GM18907 (cell line): ENCODE measurements around the gene CRLF2.
"Not testable (repeated sequence)": the region's sequence is repeated elsewhere in the genome, so short reads cannot be mapped to it uniquely, and the experiment has no call there.

Source experiments
- ATAC-seq: cut with Tn5 transposase; IDR thresholded peaks from one replicate; pipeline ENCODE4 v1.9.1; 2021; ENCODE audit warnings: mild to moderate bottlenecking, moderate library complexity; ENCODE audit not compliant: unreplicated experiment

The CRLF2 gene

DNA sequence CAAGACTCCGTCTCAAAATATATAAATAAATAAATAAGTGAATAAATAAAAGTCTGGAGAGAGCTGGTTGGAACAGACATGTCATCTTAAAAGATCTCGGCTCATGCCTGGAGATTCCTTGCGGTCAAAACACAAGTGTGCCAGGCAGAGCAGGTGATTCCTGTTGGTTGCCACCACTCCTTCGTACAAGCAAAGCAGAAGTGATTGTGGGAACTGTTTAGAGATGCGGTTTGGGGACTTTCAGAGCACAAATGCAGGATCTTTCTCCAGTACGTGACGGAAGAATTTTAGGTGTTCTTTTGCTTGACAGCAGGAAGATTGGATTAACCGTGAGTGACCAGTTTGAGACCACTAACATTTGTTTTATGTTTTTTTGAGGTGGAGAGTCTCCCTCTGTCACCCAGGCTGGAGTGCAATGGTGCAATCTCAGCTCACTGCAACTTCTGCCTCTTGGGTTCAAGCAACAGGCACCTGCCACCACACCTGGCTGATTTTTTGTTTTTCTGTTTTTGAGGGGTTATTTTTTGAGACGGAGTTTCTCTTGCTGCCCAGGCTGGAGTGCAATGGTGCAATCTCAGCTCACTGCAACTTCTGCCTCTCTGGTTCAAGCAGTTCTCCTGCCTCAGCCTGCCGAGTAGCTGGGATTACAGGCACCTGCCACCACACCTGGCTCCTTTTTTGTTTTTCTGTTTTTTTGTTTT lies 2.8 kb upstream of the CRLF2 start:
- no peak for ATAC-seq

DNA sequence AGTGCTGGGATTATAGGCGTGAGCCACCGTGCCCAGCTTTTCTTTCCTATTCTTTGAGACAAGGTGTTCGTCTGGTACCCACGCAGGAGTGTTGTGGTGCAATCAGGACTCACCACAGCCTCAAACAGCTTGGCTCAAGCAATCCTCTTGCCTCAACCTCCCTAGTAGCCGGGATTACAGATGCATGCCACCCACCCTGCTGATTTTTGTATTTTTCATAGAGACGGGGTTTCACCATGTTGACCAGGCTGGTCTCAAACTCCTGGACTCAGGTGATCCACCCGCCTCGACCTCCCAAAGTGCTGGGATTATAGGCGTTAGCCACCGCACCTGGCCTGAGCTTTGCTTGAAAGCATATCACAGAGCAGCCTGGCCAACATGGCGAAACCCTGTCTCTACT lies 1.5 kb upstream of the CRLF2 start:
- no peak for ATAC-seq

DNA sequence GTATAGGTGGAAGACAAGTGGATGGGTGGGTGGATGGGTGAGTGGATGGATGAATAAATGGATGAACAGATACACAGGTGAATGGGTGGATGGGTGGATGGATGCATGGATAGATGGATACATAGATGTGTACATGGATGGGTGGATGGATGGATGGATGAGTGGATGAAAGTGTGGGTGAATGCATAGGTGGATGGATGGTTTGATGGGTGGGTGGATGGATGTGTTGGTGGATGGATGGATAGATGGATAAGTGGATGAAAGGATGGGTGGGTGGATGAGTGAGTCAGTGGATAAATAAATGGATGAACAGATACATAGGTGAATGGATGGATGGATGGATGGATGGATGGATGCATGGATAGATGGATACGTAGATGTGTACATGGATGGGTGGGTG lies 1.6 kb downstream of the CRLF2 start:
- no peak for ATAC-seq

DNA sequence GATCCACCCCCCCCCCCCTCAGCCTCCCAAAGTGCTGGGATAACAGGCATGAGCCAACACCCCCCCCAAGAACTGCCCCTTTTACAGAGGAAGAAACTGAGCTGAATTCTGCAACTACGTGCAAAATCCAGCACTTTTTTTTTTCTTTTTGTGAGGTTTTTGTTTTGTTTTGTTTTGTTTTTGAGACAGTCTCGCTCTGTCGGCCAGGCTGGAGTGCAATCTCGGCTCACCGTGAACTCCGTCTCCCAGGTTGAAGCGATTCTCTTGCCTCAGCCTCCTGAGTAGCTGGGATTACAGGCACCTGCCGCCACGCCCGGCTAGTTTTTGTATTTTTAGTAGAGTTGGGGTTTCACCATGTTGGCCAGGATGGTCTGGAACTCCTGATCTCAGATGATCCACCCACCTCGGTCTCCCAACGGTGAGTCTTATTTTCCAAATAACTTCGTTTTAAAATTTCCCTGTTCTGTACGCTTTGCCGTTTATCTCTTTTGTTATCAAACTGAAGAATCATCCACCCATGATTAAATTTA lies 4.9 kb downstream of the CRLF2 start:
- no peak for ATAC-seq

DNA sequence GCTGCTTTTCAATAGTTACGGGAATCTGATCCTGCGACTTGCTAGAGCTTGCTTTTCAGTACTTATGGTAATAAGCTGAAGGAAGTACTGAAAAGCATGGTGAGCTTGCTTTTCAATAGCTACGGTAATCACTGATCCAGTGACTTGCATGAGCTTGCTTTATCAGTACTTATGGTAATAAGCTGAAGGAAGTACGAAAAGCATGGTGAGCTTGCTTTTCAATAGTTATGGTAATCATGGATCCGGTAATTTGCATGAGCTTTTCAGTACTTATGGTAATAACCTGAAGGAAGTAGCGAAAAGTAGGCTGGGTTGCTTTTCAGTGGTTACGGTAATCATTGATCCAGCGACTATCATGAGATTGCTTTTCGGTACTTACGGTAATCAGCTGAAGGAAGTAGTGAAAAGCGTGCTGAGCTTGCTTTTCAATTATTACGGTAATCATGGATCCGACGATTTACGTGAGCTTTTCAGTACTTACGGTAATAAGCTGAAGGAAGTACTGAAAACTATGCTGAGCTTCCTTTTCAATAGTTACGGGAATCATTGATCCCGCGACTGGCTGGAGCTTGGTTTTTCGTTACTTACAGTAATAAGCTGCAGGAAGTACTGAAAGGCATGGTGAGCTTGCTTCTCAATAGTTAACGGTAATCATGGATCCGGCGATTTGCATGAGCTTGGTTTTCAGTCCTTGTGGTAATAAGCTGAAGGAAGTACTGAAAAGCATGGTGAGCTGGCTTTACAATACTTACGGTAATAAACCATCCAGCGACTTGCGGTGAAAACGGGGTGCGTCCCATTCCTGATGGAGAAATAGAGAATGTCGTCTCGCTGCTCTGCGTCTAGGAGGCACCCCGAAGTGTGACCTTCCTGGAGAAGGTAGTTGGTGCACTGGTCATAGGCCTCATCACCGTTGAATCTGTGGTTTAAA lies 6.5 kb downstream of the CRLF2 start:
- ATAC-seq: no peak

DNA sequence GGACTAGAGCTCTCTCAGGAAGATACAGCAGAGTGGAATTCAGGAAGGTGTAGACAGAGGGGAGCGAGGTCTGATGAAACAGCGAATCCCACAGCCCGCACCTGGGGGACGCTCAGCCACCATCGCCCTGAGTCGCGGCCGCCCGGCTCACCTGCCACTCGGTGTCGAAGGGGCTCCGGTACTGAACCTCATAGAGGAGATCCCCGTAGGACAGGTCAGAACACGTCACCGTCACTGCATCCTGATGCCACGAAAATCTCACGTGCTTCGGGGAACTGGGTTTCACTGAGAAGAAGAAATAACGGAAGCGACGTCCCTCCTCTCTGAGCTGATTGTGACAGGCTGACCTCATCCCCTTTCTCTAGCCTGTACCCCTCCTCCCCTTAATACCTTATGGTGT lies 10.2 kb downstream of the CRLF2 start:
- ATAC-seq: no peak

DNA sequence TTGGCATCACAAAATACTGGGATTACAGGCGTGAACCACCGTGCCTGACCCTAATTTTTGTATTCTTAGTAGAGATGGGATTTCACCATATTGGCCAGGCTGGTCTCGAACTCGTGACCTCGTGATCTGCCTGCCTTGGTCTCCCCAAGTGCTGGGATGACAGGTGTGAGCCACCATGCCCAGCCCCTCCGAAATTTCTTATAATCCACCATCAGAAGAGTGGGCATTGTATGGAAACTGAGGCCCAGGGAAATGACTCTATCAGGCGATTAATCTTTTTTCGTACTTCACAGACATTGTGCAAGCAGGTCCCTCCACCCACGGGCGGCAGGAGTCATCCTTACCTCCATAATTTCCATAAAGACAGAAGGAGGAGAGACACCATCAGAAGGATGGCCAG lies 16.0 kb downstream of the CRLF2 start:
- no peak for ATAC-seq

DNA sequence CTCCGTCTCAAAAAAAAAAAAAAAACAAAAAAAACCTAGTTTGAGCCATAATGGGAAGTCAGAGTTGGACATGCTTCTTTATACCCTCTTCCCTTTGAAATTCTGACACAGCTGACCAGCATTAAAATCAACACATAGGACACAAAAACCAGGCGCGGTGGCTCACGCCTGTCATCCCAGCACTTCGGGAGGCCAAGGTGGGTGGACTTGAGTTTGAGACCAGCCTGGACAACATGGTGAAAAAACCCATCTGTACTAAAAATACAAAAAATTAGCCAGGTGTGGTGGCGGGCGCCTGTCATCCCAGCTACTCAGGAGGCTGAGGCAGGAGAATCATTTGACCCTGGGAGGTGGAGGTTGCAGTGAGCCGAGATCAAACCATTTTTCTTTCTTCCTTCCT lies 20.3 kb downstream of the CRLF2 start:
- ATAC-seq: not testable (repeated sequence)

DNA sequence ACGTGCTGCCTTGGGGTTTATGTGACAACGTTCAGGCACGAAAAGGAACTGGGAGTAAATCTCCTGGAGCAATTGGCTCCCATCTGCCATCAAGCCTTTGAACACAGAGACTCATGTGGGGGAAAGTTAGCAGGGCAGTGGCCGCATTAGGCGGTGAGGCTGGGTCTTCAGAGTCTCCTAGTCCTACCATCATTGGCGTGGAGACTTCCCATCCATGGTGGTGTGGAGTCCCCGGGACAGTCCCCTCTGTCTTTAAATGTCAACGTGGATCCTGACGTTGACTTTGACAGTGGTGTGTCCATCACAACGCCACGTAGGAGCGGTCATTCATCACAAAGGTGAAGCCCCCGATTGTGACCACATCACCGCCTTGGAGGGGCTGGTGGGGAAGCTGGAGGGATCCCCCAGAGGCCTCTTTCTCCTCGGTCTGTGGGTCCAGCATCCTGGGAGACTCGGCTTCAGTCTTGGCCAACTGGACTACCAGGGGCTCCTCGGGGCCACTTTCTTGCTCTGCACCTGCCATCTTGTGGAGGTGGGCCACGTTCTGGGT lies 21.8 kb downstream of the CRLF2 start:
- ATAC-seq: no peak

DNA sequence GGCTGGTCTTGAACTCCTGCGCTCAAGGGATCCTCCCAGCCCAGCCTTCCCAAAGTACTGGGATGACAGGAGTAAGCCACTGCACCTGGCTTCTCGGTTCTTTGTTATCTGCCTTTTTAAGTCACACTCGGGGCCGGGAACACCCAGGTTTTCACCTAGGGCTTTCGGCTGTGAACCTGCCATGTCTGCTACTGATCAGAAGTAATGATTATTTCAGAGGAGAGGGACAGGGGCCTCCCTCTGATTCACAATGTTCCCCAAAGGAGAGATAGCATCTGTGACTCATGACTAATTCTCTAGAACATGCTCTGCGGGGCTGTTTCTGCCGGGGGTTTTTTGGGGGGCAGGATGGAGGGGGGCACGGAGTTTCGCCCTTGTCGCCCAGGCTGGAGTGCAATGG lies 26.9 kb downstream of the CRLF2 start:
- ATAC-seq: no peak

DNA sequence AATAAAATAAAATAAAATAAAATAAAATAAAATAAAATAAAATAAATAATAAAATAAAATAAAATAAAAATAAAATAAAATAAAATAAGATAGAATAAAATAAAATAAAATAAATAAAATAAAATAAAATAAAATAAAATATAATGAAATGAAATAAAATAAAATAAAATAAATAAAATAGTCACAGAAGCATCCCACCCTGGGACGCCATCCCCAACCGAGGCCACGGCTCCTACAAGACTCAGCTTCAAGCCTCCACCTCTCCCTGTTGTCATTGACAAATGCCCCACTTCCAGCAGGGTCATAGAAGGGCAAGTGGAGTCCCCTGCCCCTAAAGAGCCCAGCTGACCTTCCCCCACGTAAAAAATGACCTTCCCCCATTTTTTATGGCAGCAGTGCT lies 30.2 kb downstream of the CRLF2 start:
- ATAC-seq: no peak

DNA sequence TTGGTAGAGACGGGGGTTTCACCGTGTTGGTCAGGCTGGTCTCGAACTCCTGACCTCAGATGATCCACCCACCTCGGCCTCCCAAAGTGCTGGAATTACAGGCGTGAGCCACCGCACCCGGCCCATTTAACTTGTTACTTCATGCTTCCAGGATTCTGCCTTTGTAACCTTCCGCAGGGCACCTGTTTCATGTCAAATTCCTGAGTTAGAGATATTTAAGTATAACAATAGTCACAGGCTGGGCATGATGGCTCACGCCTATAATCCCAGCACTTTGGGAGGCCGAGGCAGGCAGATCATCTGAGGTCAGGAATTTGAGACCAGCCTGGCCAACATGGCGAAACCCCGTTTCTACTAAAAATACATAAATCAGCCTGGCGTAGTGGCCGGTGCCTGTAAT lies 30.8 kb downstream of the CRLF2 start:
- not testable (repeated sequence) for ATAC-seq

DNA sequence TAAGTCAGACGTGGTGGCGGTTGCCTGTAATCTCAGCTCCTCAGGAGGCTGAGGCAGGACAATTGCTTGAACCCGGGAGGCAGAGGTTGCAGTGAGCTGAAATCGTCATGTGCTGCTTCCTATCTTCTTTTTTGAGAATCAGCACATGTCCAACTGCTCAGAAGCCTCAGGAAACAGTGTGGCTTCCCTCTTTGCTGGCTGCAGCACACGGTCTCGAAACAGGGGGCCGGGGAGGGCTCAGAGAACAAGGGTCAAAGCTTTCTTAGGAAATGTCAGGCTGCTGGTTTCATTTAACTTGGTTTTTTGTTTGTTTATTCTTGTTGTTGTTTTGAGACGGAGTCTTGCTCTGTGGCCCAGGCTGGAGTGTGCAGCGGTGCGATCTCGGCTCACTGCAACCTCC lies 31.3 kb downstream of the CRLF2 start:
- no peak for ATAC-seq

DNA sequence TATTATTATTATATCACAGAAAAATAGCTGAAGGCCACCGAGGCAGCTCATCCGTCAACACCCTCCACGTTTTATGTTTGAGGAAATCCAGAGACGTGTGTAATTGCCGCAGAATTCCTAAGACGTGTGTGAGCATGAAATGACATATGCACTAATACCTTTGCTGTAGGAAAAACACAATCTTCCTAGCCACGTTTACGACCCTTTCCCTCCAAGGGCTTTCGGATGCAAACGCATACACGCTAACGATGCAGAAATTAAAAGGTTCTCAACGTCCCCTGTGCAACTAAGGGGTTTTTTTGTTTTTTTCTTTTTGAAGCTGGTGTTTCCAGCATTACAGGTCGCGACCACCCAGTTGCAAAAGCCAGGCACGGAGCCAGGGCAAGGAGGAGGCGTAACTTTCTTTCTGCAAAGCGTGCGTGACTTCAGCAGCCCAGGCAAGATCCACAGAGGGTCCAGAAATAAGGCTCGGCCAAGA lies 33.8 kb downstream of the CRLF2 start:
- ATAC-seq: no peak

DNA sequence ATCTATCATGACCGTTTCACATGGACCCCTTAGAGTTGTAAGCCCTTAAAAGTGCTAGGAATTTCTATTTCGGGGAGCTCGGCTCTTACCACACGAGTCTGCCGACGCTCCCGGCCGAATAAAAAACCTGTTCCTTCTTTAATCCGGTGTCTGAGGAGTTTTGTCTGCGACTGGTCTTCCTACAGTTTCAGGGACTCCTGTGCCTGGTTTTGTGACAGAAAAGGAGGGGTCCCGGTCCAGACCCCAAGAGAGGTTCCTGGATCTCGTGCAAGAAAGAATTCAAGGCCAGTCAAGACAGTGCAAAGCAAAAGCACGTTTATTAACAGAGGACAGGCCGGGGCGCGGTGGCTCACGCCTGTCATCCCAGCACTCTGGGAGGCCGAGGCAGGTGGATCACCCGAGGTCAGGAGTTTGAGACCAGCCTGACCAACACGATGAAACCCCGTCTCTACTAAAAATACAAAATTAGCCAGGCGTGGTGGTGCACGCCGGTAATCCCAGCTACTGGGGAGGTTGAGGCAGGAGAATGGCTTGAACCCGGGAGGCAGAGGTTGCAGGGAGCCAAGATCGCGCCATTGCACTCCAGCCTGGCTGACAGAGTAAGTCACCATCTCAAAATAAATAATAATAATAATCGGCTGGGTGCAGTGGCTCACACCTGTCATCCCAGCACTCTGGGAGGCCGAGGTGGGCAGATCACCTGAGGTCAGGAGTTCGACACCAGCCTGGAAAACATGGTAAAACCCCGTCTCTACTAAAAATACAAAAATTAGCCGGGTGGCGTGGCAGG lies 35.7 kb downstream of the CRLF2 start:
- not testable (repeated sequence) for ATAC-seq

DNA sequence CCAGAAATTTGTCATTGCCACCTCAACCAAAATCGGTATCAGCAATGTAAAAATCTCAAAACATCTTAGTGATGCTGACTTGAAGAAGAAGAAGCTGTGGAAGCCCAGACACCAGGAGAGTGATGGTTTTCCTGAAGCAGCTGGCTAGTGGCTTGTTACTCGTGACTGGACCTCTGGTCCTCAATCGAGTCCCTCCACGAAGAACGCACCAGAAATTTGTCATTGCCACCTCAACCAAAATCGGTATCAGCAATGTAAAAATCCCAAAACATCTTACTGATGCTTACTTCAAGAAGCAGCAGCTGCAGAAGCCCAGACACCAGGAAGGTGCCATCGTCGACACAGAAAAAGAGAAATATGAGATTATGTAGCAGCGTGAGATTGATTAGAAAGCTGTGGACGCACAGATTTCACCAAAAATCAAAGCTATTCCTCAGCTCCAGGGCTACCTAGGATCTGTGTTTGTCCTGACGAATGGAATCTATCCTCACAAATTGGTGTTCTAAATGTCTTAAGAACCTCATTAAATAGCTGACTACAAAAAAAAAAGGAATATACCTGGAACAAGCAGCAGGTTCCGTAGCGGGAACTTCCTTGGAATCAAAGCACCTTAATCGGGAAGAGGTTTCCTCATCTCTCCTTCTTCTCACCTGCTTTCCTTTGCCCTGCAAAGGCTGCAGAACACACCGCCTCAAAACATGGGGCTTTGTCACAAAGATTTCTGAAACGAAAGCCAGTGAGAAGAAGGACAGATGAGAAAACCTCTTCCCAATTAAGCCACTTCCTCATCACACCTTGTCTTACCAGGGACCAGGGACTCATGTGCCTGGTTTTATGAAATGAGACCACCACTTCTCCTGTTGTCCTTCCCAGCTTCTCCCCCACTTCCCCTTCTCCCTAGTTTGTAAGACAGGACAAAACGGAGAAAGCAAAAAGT lies 37.6 kb downstream of the CRLF2 start:
- not testable (repeated sequence) for ATAC-seq

DNA sequence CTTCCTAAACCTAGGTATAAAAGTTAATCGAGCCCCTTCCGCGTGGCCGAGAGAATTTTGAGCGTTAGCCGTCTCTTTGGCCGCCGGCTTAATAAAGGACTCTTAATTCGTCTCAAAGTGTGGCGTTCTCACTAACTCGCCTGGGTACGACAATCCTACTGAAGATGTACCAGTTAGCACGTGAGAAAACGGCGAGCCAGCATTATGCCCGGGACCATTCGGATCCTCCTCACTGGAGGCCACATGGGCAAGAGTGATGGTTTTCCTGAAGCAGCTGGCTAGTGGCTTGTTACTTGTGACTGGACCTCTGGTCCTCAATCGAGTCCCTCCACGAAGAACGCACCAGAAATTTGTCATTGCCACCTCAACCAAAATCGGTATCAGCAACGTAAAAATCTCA lies 39.0 kb downstream of the CRLF2 start:
- ATAC-seq: not testable (repeated sequence)

DNA sequence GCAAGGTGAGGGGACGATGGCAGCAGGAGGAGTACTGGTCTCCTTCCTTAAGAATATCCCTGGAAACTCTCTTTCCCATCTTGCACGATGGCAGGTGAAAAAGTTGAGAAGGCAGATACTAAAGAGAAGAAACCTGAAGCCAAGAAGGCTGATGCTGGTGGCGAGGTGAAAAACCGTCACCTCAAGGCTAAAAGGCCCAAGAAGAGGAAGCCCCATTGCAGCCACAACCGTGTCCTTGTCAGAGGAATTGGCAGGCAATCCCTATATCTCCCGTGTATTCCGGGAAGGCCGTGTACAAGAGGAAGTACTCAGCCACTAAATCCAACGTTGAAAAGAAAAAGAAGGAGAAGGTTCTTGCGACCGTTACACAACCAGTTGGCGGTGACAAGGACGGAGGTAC lies 40.0 kb downstream of the CRLF2 start:
- ATAC-seq: no peak

DNA sequence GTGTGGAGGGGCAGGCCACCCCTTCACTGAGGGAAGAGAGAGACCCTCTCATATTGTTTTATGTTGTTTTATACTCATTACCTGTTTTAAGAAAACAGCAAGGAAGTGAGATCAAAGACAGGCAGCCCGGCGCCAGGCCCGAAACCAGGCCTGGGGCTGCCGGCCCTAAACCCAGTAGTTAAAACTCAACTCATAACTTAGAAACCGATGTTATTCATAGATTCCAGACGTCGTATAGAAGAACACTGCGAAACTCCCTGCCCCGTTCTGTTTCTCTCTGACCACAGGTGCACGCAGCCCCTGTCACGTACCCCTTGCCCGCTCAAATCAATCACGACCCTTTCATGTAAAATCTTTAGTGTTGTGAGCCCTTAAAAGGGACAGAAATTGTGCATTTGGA lies 40.5 kb downstream of the CRLF2 start:
- ATAC-seq: not testable (repeated sequence)

DNA sequence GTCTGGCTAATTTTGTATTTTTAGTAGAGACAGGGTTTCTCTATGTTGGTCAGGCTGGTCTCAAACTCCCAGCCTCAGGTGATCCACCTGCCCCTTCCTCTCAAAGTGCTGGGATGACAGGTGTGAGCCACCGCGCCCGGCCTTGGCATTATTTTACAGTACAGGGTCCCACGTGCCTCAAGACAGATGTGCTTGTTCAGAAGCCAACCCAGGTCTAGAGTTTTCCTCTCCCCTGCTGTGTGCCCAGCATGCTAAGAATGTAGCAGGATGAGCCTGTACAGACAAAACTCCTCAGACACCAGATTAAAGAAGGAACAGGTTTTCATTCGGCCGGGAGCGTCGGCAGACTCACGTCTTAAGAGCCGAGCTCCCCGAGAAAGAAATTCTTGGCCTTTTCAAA lies 42.2 kb downstream of the CRLF2 start:
- no peak for ATAC-seq
